Trophoblast cell (in vitro differentiated cells and primary cell): ENCODE measurements around the gene TMEM242.

Source experiments
- DNase-seq, 2 donors: peaks; one replicate each; pipeline ENCODE4 v3.0.0-alpha.2; 2016
- H2AFZ ChIP-seq: 2 replicates; pipeline ENCODE4 v1.6.1; 2013; ENCODE audit warnings: low read length, moderate library complexity, mild to moderate bottlenecking; ENCODE audit not compliant: insufficient read depth, poor library complexity
- H2AK5ac ChIP-seq: 2 replicates; pipeline ENCODE4 v1.6.1; 2013; ENCODE audit warnings: mild to moderate bottlenecking, low read length
- H2BK120ac ChIP-seq: 2 replicates; pipeline ENCODE4 v1.6.1; 2013; ENCODE audit warnings: low read length, mild to moderate bottlenecking, moderate library complexity; ENCODE audit not compliant: insufficient read depth, poor library complexity
- H2BK12ac ChIP-seq: 2 replicates; pipeline ENCODE4 v1.6.1; 2013; ENCODE audit warnings: mild to moderate bottlenecking, low read length, moderate library complexity
- H2BK5ac ChIP-seq: 2 replicates; pipeline ENCODE4 v1.6.1; 2013; ENCODE audit warnings: low read length, low read depth, moderate library complexity, mild to moderate bottlenecking; ENCODE audit not compliant: poor library complexity
- H3K14ac ChIP-seq: 2 replicates; pipeline ENCODE4 v1.6.1; 2013; ENCODE audit warnings: mild to moderate bottlenecking, low read length
- H3K18ac ChIP-seq: 2 replicates; pipeline ENCODE4 v1.6.1; 2013; ENCODE audit warnings: mild to moderate bottlenecking, low read length
- H3K23ac ChIP-seq: 2 replicates; pipeline ENCODE4 v1.6.1; 2013; ENCODE audit warnings: low read length
- H3K27ac ChIP-seq: 2 replicates; pipeline ENCODE4 v1.5.1; 2013; ENCODE audit warnings: low read depth, mild to moderate bottlenecking, inconsistent platforms, low read length, moderate library complexity
- H3K27me3 ChIP-seq: 2 replicates; pipeline ENCODE4 v1.6.1; 2013; ENCODE audit warnings: inconsistent platforms, mild to moderate bottlenecking, low read length, moderate library complexity; ENCODE audit not compliant: insufficient read depth
- H3K36me3 ChIP-seq, 2 experiments: 1 replicate in 1 of 2; 2 replicates in 1 of 2; pipeline ENCODE4 v1.6.1; 2013; ENCODE audit warnings: low read length in 2 of 2, mild to moderate bottlenecking in 2 of 2, moderate library complexity in 1 of 2; ENCODE audit not compliant: insufficient read depth in 2 of 2, control insufficient read depth in 1 of 2
- H3K4ac ChIP-seq: 2 replicates; pipeline ENCODE4 v1.6.1; 2013; ENCODE audit warnings: low read depth, mild to moderate bottlenecking, low read length, moderate library complexity
- H3K4me1 ChIP-seq, 2 experiments: 1 replicate in 1 of 2; 2 replicates in 1 of 2; pipeline ENCODE4 v1.6.1; 2013; ENCODE audit warnings: low read length in 2 of 2, mild to moderate bottlenecking in 2 of 2, moderate library complexity in 1 of 2; ENCODE audit not compliant: insufficient read depth in 2 of 2, control insufficient read depth in 1 of 2
- H3K4me2 ChIP-seq: 2 replicates; pipeline ENCODE4 v1.6.1; 2013; ENCODE audit warnings: inconsistent platforms, mild to moderate bottlenecking, low read length, moderate library complexity
- H3K4me3 ChIP-seq: 2 replicates; pipeline ENCODE4 v1.5.1; 2013; ENCODE audit warnings: mild to moderate bottlenecking, low read depth, low read length, inconsistent platforms
- H3K79me1 ChIP-seq: one replicate; pipeline ENCODE4 v1.6.1; 2013; ENCODE audit warnings: low read length
- H3K79me2 ChIP-seq: 2 replicates; pipeline ENCODE4 v1.6.1; 2013; ENCODE audit warnings: low read length, mild to moderate bottlenecking; ENCODE audit not compliant: control insufficient read depth, insufficient read depth, poor library complexity
- H3K9ac ChIP-seq: 2 replicates; pipeline ENCODE4 v1.6.1; 2013; ENCODE audit warnings: mild to moderate bottlenecking, low read length
- H3K9me3 ChIP-seq: 2 replicates; pipeline ENCODE4 v1.6.1; 2013; ENCODE audit warnings: low read depth, mild to moderate bottlenecking, control low read depth, inconsistent platforms, low read length; ENCODE audit not compliant: insufficient read depth
- H4K12ac ChIP-seq: 2 replicates; pipeline ENCODE4 v1.6.1; 2013; ENCODE audit warnings: low read depth, mild to moderate bottlenecking, low read length, moderate library complexity
- H4K8ac ChIP-seq: 2 replicates; pipeline ENCODE4 v1.6.1; 2013; ENCODE audit warnings: low read depth, mild to moderate bottlenecking, low read length, moderate library complexity
- H4K91ac ChIP-seq: one replicate; pipeline ENCODE4 v1.6.1; 2013; ENCODE audit warnings: low read depth, mild to moderate bottlenecking, low read length, moderate library complexity
- WGBS: extraction: QIAGEN DNeasy Blood & Tissue Kit; methylation state at CpG from one replicate; pipeline ENCODE4 v1.1.7; 2013; ENCODE audit warnings: missing lambda C conversion rate; ENCODE audit not compliant: insufficient read length, insufficient coverage; ENCODE audit errors: extremely low coverage; 5-methylcytosine and 5-hydroxymethylcytosine counted together

The TMEM242 gene

DNA sequence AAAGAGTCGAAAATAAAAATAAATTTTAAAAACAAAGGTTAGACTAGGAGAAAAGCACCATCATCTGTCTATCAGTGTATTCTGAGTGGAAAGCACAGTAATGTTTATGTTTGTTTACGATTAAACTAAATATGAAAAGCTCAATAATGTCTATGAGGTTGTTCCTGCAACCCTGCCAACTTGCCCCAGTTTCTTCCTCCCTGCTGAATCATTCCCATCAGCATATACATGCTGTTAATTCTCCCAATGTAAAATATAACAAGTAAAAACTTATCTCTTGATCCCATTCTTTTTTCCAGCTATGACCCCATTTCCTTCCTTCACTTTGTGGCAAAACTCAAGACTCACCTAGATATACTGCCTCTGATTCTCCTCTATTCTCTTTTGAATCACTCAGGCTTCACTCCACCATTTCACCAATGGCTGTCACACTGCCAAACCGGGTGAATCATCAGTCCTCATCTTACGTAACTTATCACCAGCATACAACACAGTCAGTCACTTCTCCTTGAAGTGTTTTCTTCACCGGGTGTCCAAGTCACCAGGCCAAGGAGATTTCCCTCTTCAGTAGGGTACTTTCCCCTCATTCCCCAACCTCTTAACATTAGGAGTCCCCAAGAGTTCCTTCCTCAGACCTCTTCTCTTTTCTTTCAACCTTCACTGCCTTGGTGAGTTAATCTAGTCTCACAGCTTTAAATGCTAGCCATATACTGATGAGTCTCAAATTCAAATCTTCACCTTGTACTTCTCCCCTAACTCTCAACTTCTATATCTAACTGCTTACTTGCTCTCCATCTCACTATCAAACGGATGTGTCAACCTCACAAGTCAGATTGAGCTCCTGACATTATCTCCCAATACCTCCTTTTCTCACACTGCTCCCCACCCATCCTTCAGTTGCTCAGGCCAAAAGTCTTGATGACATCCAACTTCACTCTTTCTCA is 6.2 kb downstream of the TMEM242 start:
- H3K36me3 ChIP-seq, result peaks cover 27 to 34% of the 10 kb centered on the region in 2 experiments
- no peaks in the 10 kb centered on the region for H3K79me2 ChIP-seq
- H4K12ac ChIP-seq, result no peak overlapping the region
- H2AFZ ChIP-seq, result no peak overlapping the region
- WGBS, result no CpG with 5 or more reads among the region's 6 CpGs
- no peak overlapping the region for H3K23ac ChIP-seq
- H3K18ac ChIP-seq, result no peak overlapping the region
- H3K14ac ChIP-seq, result no peak overlapping the region
- no peak overlapping the region for H4K91ac ChIP-seq
- H3K27me3 ChIP-seq, result no peaks in the 10 kb centered on the region
- no peak overlapping the region for H2BK120ac ChIP-seq
- no peak overlapping the region for H3K4ac ChIP-seq
- H2BK5ac ChIP-seq, result no peak overlapping the region
- H3K9me3 ChIP-seq, result peaks cover 6% of the 10 kb centered on the region
- no peak overlapping the region for H3K4me2 ChIP-seq
- no peak overlapping the region for H2BK12ac ChIP-seq
- no peaks in the 10 kb centered on the region for H3K79me1 ChIP-seq
- no peak overlapping the region for H3K9ac ChIP-seq
- no peak overlapping the region for H3K4me3 ChIP-seq
- DNase-seq, result peak; percentile 72 to 84
- H4K8ac ChIP-seq, result no peak overlapping the region
- no peak overlapping the region for H3K27ac ChIP-seq
- no peaks in the 10 kb centered on the region for H3K4me1 ChIP-seq
- H2AK5ac ChIP-seq, result no peak overlapping the region

- Histone ChIP-seq H3K4ac (no peak overlapping the region), H3K36me3 (peaks cover 33 to 45% of the 10 kb centered on the region in 2 experiments), H3K79me1 (no peaks in the 10 kb centered on the region), H2AFZ (no peak overlapping the region), H3K27ac (no peak overlapping the region), H3K18ac (no peak overlapping the region), H2AK5ac (no peak overlapping the region), H3K4me1 (no peaks in the 10 kb centered on the region), H3K9ac (no peak overlapping the region), H2BK5ac (no peak overlapping the region), H2BK120ac (no peak overlapping the region), H3K9me3 (peaks cover 6% of the 10 kb centered on the region), H3K79me2 (no peaks in the 10 kb centered on the region), H3K14ac (no peak overlapping the region), H3K4me3 (no peak overlapping the region), H3K4me2 (no peak overlapping the region), H3K27me3 (no peaks in the 10 kb centered on the region), H3K23ac (no peak overlapping the region), H4K8ac (no peak overlapping the region), H4K12ac (no peak overlapping the region), H4K91ac (no peak overlapping the region), H2BK12ac (no peak overlapping the region)
- peak in 1 of 2 donors; percentile 53 for DNase-seq
- no CpG with 5 or more reads among the region's 7 CpGs for WGBS
Measured at GRCh38 chr6:157314705-157315321, 8.5 kb downstream of the TMEM242 start.

DNA sequence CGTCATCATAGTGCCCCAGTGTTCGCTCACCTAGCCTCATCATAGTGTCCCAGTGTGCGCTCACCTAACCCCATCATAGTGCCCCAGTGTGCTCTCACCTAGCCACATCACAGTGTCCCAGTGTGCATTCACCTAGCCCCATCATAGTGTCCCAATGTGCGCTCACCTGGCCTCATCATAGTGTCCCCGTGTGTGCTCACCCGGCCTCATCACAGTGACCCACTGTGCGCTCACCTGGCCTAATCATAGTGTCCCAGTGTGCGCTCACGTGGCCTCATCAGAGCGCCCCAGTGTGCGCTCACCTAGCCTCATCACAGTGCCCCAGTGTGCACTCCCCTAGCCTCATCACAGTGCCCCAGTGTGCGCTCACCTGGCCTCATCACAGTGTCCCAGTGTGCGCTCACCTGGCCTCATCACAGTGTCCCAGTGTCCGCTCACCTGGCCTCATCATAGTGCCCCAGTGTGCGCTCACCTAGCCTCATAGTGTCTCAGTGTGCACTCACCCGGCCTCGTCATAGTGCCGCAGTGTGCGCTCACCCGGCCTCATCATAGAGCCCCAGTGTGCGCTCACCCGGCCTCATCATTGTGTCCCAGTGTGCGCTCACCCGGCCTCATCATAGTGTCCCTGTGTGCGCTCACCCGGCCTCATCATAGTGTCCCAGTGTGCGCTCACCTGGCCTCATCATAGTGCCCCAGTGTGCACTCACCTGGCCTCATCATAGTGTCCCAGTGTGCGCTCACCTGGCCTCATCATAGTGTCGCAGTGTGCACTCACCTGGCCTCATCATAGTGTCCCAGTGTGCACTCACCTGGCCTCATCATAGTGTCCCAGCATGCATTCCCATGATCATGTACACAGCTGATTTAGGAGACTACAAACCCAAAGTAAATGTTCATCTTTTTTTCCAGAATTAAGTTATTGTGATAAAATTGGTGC is 9.5 kb downstream of the TMEM242 start:
- no peak overlapping the region for H2BK12ac ChIP-seq
- no peak overlapping the region for H3K23ac ChIP-seq
- H3K79me1 ChIP-seq, result no peaks in the 10 kb centered on the region
- no CpG with 5 or more reads among the region's 29 CpGs for WGBS
- no peak overlapping the region for H3K4me2 ChIP-seq
- H3K36me3 ChIP-seq, result peaks cover 33 to 44% of the 10 kb centered on the region in 2 experiments
- H2BK120ac ChIP-seq, result no peak overlapping the region
- H4K12ac ChIP-seq, result no peak overlapping the region
- H3K4ac ChIP-seq, result no peak overlapping the region
- no peak overlapping the region for H2BK5ac ChIP-seq
- no peak for DNase-seq
- H4K91ac ChIP-seq, result no peak overlapping the region
- H3K4me3 ChIP-seq, result no peak overlapping the region
- no peak overlapping the region for H3K27ac ChIP-seq
- peaks cover 6% of the 10 kb centered on the region for H3K9me3 ChIP-seq
- no peaks in the 10 kb centered on the region for H3K79me2 ChIP-seq
- H3K14ac ChIP-seq, result no peak overlapping the region
- no peak overlapping the region for H3K18ac ChIP-seq
- H2AFZ ChIP-seq, result no peak overlapping the region
- no peaks in the 10 kb centered on the region for H3K27me3 ChIP-seq
- H2AK5ac ChIP-seq, result no peak overlapping the region
- H4K8ac ChIP-seq, result no peak overlapping the region
- H3K9ac ChIP-seq, result no peak overlapping the region
- no peaks in the 10 kb centered on the region for H3K4me1 ChIP-seq

GRCh38 chr6:157312757-157313156 is 10.6 kb downstream of the TMEM242 start:
- DNase-seq, result no peak
- Histone ChIP-seq H3K9me3 (peaks cover 6% of the 10 kb centered on the region), H2AK5ac (no peak overlapping the region), H3K4me2 (no peak overlapping the region), H2BK12ac (no peak overlapping the region), H4K91ac (no peak overlapping the region), H4K8ac (no peak overlapping the region), H3K27me3 (no peaks in the 10 kb centered on the region), H4K12ac (no peak overlapping the region), H3K79me2 (no peaks in the 10 kb centered on the region), H3K4me1 (no peaks in the 10 kb centered on the region), H3K14ac (no peak overlapping the region), H3K9ac (no peak overlapping the region), H3K23ac (no peak overlapping the region), H3K4ac (no peak overlapping the region), H2BK120ac (no peak overlapping the region), H2AFZ (no peak overlapping the region), H3K18ac (no peak overlapping the region), H3K27ac (no peak overlapping the region), H2BK5ac (no peak overlapping the region), H3K4me3 (no peak overlapping the region), H3K79me1 (no peaks in the 10 kb centered on the region), H3K36me3 (peaks cover 29 to 39% of the 10 kb centered on the region in 2 experiments)
- WGBS, result no CpG with 5 or more reads among the region's 9 CpGs
